Stimulated activated CD4-positive, alpha-beta T cell treated with anti-CD3 and anti-CD28 coated beads, Interleukin-4, amount 100 ng/mL, for 4 hours (primary cell): ENCODE results near the gene CCR2.

Experiments used
- DNase-seq, 2 experiments: peaks; one replicate each; pipeline ENCODE4 v3.0.0-alpha.2; 2020

CCR2 gene

GRCh38 chr3:46356276-46356675 lies 2.4 kb downstream of the CCR2 start:
- no peak for DNase-seq

GRCh38 chr3:46356909-46357308 lies 3.0 kb downstream of the CCR2 start:
- DNase-seq, result no peak

- no peak for DNase-seq
These were observed 4.6 kb downstream of the CCR2 start for GRCh38 chr3:46358466-46358865.

- no peak for DNase-seq
These were observed 6.0 kb downstream of the CCR2 start for GRCh38 chr3:46359733-46360493.

GRCh38 chr3:46360907-46361306 lies 7.0 kb downstream of the CCR2 start:
- no peak for DNase-seq

- no peak for DNase-seq
These were observed 7.7 kb downstream of the CCR2 start for GRCh38 chr3:46361408-46362283.

GRCh38 chr3:46365041-46365440 lies 11.1 kb downstream of the CCR2 start:
- DNase-seq, result no peak

GRCh38 chr3:46365737-46366524 lies 12.0 kb downstream of the CCR2 start:
- DNase-seq, result no peak

GRCh38 chr3:46367811-46368210 lies 13.9 kb downstream of the CCR2 start:
- no peak for DNase-seq

- peak; percentile 36 to 58 for DNase-seq
These were observed 14.7 kb downstream of the CCR2 start for GRCh38 chr3:46368569-46368968.

- DNase-seq, result no peak
These were observed 15.2 kb downstream of the CCR2 start for GRCh38 chr3:46369151-46369550.

- no peak for DNase-seq
These were observed 15.8 kb downstream of the CCR2 start for GRCh38 chr3:46369675-46370132.

GRCh38 chr3:46370839-46371518 lies 17.1 kb downstream of the CCR2 start, which contains the start of gene CCR5:
Gene CCR5, plus strand, starts transcription at chr3:46370946. Its CDS starts 1,957 bp downstream, at chr3:46372903.
- no peak for DNase-seq

- no peak for DNase-seq
These were observed 17.8 kb downstream of the CCR2 start for GRCh38 chr3:46371519-46372340.

GRCh38 chr3:46372492-46373359 lies 18.8 kb downstream of the CCR2 start:
- DNase-seq, result no peak

- no peak for DNase-seq
These were observed 20.8 kb downstream of the CCR2 start for GRCh38 chr3:46374755-46375154.

- no peak for DNase-seq
These were observed 21.3 kb downstream of the CCR2 start for GRCh38 chr3:46375218-46375617.

GRCh38 chr3:46375814-46376213 lies 21.9 kb downstream of the CCR2 start:
- DNase-seq, result no peak

GRCh38 chr3:46378426-46378942 lies 24.6 kb downstream of the CCR2 start:
- peak; percentile 49 to 65 for DNase-seq
